Smooth muscle cell (in vitro differentiated cells): ENCODE measurements around the gene TRAF3IP1. TPM values are rescaled to one million over a fixed set of nuclear protein-coding genes. Genes with fewer than 3 reads are reported as not detected.

Experiments
- DNase-seq: peaks from one replicate; lab custom pipeline; 2025; ENCODE audit not compliant: unreplicated experiment; lab: John Stamatoyannopoulos, UW
- H2AFZ ChIP-seq: fragments of 200-600 bp; sonication (generic); 2 replicates; pipeline ENCODE4 v1.6.0; 2016; ENCODE audit warnings: antibody characterized with exemption, low read depth, mild to moderate bottlenecking
- H3F3A ChIP-seq: fragments of 200-600 bp; sonication (generic); 2 replicates; pipeline ENCODE4 v1.6.0; 2017; ENCODE audit warnings: antibody characterized with exemption, low read depth
- H3K27ac ChIP-seq: fragments of 200-600 bp; sonication (generic); 2 replicates; pipeline ENCODE4 v1.5.1; 2016; ENCODE audit warnings: low read depth, mild to moderate bottlenecking
- H3K27me3 ChIP-seq: fragments of 200-600 bp; sonication (generic); 2 replicates; pipeline ENCODE4 v1.6.1; 2016; ENCODE audit warnings: low read depth, mild to moderate bottlenecking
- H3K36me3 ChIP-seq: fragments of 200-600 bp; sonication (generic); 2 replicates; pipeline ENCODE4 v1.5.1; 2016; ENCODE audit warnings: low read depth
- H3K4me1 ChIP-seq: fragments of 200-600 bp; sonication (generic); 2 replicates; pipeline ENCODE4 v1.5.1; 2016; ENCODE audit warnings: low read depth
- H3K4me2 ChIP-seq: fragments of 200-600 bp; sonication (generic); 2 replicates; pipeline ENCODE4 v1.6.0; 2016; ENCODE audit warnings: mild to moderate bottlenecking
- H3K4me3 ChIP-seq: fragments of 200-600 bp; sonication (generic); 2 replicates; pipeline ENCODE4 v1.5.1; 2016; ENCODE audit warnings: mild to moderate bottlenecking
- H3K79me2 ChIP-seq: fragments of 200-600 bp; sonication (generic); 2 replicates; pipeline ENCODE4 v1.6.0; 2016; ENCODE audit warnings: low read depth, mild to moderate bottlenecking
- H3K9ac ChIP-seq: fragments of 200-600 bp; sonication (generic); 2 replicates; pipeline ENCODE4 v1.6.0; 2016; ENCODE audit warnings: low read depth
- H3K9me3 ChIP-seq: fragments of 200-600 bp; sonication (generic); replicated peaks from 2 replicates; pipeline ENCODE4 v1.5.1; 2016; ENCODE audit warnings: low read depth
- H4K20me1 ChIP-seq: fragments of 200-600 bp; sonication (generic); 2 replicates; pipeline ENCODE4 v1.6.0; 2016; ENCODE audit warnings: low read depth
- WGBS: methylation state at CpG from one replicate; pipeline ENCODE4 v1.1.7; 2016; ENCODE audit warnings: low lambda C conversion rate; 5-methylcytosine and 5-hydroxymethylcytosine counted together
- polyA plus RNA-seq: library from polyadenylated mRNA; unstranded; fragments of >200 nt; fragmentation: Nextera tagmentation; extraction: Ambion mirVana; gene quantifications from 2 replicates; pipeline ENCODE4 v1.2.1, GENCODE V29; 2016
- total RNA-seq: library from RNA; depleted of rRNA; stranded (reverse); fragments of >200 nt; gene quantifications from 2 replicates; pipeline ENCODE4 v1.2.3, GENCODE V29; 2014
- TF ChIP-seq, protein P1 (sequence below): fragments of 200-600 bp; sonication (generic); IDR thresholded peaks from 2 replicates; pipeline ENCODE4 v1.5.1; 2017; ENCODE audit warnings: borderline replicate concordance, mild to moderate bottlenecking, antibody characterized with exemption; ENCODE audit not compliant: insufficient read depth, poor library complexity, severe bottlenecking

Gene TRAF3IP1
- total and polyA plus RNA-seq, 2 experiments from 2014 or later: 5.3 to 7.5 TPM

DNA sequence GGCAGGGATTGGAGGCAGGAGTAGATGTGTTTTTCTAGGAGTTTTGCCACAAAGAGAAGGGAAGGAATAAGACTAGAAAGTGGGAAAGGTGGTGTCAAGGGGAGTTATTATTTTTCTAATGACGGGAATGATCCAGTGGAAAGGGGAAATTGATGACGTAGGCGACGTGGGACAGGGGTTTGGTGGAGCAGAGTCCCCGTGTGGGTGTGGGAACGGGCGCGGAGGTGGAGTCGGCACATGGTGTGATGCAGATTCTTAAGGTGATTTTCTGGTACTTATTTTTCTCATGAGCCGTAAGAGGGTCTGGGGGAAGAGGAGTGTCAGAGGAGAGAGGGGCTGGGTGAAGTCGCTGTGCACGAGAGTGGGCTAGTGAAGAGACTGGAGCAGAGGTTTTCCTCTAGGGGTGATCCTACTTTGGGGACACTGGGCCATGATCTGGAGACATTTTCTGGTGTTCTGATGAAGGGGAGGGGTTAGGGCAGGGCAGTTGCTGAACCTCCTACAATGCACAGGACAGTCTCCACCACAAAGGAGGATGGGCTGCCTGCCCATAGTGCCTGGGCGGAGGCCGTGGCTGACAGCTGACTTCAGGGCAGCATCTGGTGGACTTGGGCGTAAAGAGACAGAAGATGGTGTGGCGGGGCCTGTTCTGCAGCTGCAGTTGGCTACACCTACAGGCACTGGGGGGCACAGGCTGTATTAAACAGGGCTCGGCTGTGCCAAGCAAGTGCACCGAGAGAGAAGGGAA lies 30.0 kb downstream of the TRAF3IP1 start:
- H3K9me3 ChIP-seq: no peaks in the 10 kb centered on the region
- no peaks in the 10 kb centered on the region for H3K27me3 ChIP-seq
- no peak overlapping the region for H3K9ac ChIP-seq
- H3F3A ChIP-seq: no peaks in the 10 kb centered on the region
- H2AFZ ChIP-seq: no peak overlapping the region
- peaks cover 6% of the 10 kb centered on the region for H3K36me3 ChIP-seq
- H3K27ac ChIP-seq: no peak overlapping the region
- H3K4me2 ChIP-seq: no peak overlapping the region
- peaks cover 7% of the 10 kb centered on the region for H4K20me1 ChIP-seq
- no peaks in the 10 kb centered on the region for H3K4me1 ChIP-seq
- H3K4me3 ChIP-seq: no peak overlapping the region
- 94% methylated on average over 18 of the region's 18 CpGs for WGBS
- H3K79me2 ChIP-seq: no peaks in the 10 kb centered on the region
- no peak for DNase-seq
- TF ChIP-seq, protein P1, sequence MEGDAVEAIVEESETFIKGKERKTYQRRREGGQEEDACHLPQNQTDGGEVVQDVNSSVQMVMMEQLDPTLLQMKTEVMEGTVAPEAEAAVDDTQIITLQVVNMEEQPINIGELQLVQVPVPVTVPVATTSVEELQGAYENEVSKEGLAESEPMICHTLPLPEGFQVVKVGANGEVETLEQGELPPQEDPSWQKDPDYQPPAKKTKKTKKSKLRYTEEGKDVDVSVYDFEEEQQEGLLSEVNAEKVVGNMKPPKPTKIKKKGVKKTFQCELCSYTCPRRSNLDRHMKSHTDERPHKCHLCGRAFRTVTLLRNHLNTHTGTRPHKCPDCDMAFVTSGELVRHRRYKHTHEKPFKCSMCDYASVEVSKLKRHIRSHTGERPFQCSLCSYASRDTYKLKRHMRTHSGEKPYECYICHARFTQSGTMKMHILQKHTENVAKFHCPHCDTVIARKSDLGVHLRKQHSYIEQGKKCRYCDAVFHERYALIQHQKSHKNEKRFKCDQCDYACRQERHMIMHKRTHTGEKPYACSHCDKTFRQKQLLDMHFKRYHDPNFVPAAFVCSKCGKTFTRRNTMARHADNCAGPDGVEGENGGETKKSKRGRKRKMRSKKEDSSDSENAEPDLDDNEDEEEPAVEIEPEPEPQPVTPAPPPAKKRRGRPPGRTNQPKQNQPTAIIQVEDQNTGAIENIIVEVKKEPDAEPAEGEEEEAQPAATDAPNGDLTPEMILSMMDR: no peak

DNA sequence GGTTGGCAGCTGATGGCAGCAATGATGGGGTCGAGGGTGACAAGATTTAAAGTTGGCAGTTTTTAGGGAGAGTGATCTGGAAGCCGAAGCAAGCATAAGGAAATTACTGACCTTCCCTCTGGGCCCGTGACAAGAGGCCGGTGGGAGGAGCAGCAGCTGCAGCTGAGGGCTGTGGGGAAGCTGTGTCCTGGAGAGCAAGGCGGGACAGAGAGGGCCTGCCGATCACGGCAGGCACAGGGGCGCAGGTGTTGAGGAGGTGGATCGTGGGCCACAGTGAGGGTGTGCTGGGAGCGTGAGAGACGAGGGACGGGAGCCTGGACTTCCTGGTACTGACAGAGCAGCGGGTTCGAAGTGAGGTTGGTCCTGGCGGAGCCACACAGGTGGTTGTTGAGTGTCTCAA lies 31.0 kb downstream of the TRAF3IP1 start:
- H3K27ac ChIP-seq: no peak overlapping the region
- no peaks in the 10 kb centered on the region for H3K9me3 ChIP-seq
- H2AFZ ChIP-seq: no peak overlapping the region
- H3K79me2 ChIP-seq: no peaks in the 10 kb centered on the region
- no peak overlapping the region for H3K4me2 ChIP-seq
- H3K4me3 ChIP-seq: no peak overlapping the region
- TF ChIP-seq, protein P1: no peak
- 91% methylated on average over 15 of the region's 15 CpGs for WGBS
- no peaks in the 10 kb centered on the region for H4K20me1 ChIP-seq
- H3K27me3 ChIP-seq: no peaks in the 10 kb centered on the region
- no peaks in the 10 kb centered on the region for H3F3A ChIP-seq
- H3K9ac ChIP-seq: no peak overlapping the region
- DNase-seq: no peak
- peaks cover 6% of the 10 kb centered on the region for H3K36me3 ChIP-seq
- H3K4me1 ChIP-seq: no peaks in the 10 kb centered on the region

DNA sequence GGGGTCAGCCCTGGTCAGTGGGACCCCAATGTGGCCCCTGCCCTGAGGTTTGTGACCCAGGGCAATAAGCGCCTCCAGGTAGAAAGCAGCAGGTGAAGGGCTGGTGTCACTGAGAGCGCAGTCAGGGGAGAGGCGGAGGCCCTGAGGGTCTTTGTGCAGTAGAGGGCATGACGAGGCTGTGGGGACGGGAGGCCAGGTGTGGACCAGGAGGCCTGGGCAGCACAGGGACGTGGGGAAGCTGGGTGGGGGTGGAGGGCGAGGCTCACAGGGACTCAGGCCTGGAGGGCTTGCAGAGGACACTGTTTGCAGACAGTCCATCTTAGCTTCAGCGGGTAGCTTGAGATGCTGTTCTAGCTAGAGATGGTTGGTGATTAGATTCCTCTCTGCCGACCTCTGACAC lies 32.0 kb downstream of the TRAF3IP1 start:
- no peak overlapping the region for H3K9ac ChIP-seq
- H2AFZ ChIP-seq: no peak overlapping the region
- no peak for DNase-seq
- no peaks in the 10 kb centered on the region for H4K20me1 ChIP-seq
- H3K27ac ChIP-seq: no peak overlapping the region
- TF ChIP-seq, protein P1: no peak
- H3K27me3 ChIP-seq: no peaks in the 10 kb centered on the region
- no peaks in the 10 kb centered on the region for H3K4me1 ChIP-seq
- no peaks in the 10 kb centered on the region for H3K9me3 ChIP-seq
- H3F3A ChIP-seq: no peaks in the 10 kb centered on the region
- no peak overlapping the region for H3K4me2 ChIP-seq
- no peaks in the 10 kb centered on the region for H3K79me2 ChIP-seq
- H3K4me3 ChIP-seq: no peak overlapping the region
- 94% methylated on average over 9 of the region's 9 CpGs for WGBS
- peaks cover 6% of the 10 kb centered on the region for H3K36me3 ChIP-seq

DNA sequence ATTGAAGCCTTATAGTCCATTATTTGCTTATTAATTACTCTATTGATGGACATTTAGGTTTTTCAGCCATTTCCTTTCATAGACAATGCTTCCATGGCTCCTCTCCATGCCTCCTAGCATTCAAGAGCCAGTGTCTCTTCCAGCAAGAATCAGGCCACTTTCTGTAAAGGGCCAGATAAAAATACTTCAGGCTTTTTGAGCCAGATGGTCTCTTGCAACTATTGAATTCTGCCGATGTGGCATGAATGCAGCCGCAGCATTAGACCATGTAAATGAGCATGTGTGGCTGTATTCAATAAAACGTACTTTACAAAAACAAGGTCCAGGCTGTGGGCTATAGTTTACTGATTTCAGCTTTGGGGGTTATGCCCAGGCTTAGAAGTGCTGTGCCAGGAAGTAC lies 38.5 kb downstream of the TRAF3IP1 start:
- H3K4me2 ChIP-seq: no peak overlapping the region

More for the DNA sequence above, 38.5 kb downstream of the TRAF3IP1 start:
- Histone ChIP-seq H3K4me3 (no peak overlapping the region), H3K79me2 (no peaks in the 10 kb centered on the region), H3K9ac (no peak overlapping the region), H3K9me3 (no peaks in the 10 kb centered on the region), H3K4me1 (no peaks in the 10 kb centered on the region), H3K27ac (no peak overlapping the region), H3K36me3 (no peaks in the 10 kb centered on the region), H4K20me1 (no peaks in the 10 kb centered on the region), H3F3A (no peaks in the 10 kb centered on the region), H2AFZ (no peak overlapping the region), H3K27me3 (no peaks in the 10 kb centered on the region)
- TF ChIP-seq, protein P1: no peak
- 89% methylated on average over 3 of the region's 3 CpGs for WGBS
- DNase-seq: no peak
